NT2/D1 (cell line): ENCODE results near the gene C19orf38.
"Not testable (repeated sequence)": the region's sequence is repeated elsewhere in the genome, so short reads cannot be mapped to it uniquely, and the experiment has no call there.

Source experiments
- DNase-seq: peaks from one replicate; pipeline ENCODE4 v3.0.0-alpha.2; 2011; ENCODE audit warnings: low read depth, low spot score
- H3K27me3 ChIP-seq: 2 replicates; pipeline ENCODE4 v1.6.0; 2011; ENCODE audit warnings: mild to moderate bottlenecking; ENCODE audit not compliant: insufficient read length, insufficient read depth
- H3K36me3 ChIP-seq: 2 replicates; pipeline ENCODE4 v1.6.1; 2011; ENCODE audit warnings: mild to moderate bottlenecking, low read length, mixed read lengths; ENCODE audit not compliant: insufficient read depth, insufficient read length
- H3K4me1 ChIP-seq: 2 replicates; pipeline ENCODE4 v1.5.1; 2011; ENCODE audit not compliant: insufficient read depth, insufficient read length
- H3K4me3 ChIP-seq: 2 replicates; pipeline ENCODE4 v1.5.1; 2011; ENCODE audit warnings: low read depth; ENCODE audit not compliant: insufficient read length
- H3K9ac ChIP-seq: 2 replicates; pipeline ENCODE4 v1.6.0; 2011; ENCODE audit warnings: low read depth; ENCODE audit not compliant: insufficient read length
- H3K9me3 ChIP-seq: 2 replicates; pipeline ENCODE4 v1.5.1; 2011; ENCODE audit warnings: mild to moderate bottlenecking, low read length; ENCODE audit not compliant: insufficient read depth
- SUZ12 ChIP-seq: IDR thresholded peaks from 2 replicates; pipeline ENCODE4 v1.6.1; 2011; ENCODE audit not compliant: insufficient read length, insufficient read depth; ENCODE audit errors: extremely low read depth
- YY1 ChIP-seq: IDR thresholded peaks from 2 replicates; pipeline ENCODE4 v1.6.1; 2011; ENCODE audit not compliant: insufficient read length, insufficient read depth
- ZNF274 ChIP-seq: IDR thresholded peaks from 2 replicates; pipeline ENCODE4 v1.6.1; 2011; ENCODE audit warnings: mild to moderate bottlenecking, low read depth, low read length

Gene C19orf38

GRCh38 chr19:10874024-10874423 lies 25.8 kb downstream of the C19orf38 start:
- Histone ChIP-seq H3K4me1 (peaks cover 7% of the 10 kb centered on the region), H3K4me3 (no peak overlapping the region)

GRCh38 chr19:10876459-10877240 lies 28.4 kb downstream of the C19orf38 start:
- TF ChIP-seq YY1 (no peak), SUZ12 (no peak), ZNF274 (no peak)
- H3K4me1 ChIP-seq: peaks cover 20% of the 10 kb centered on the region
- H3K9ac ChIP-seq: no peak overlapping the region
- H3K36me3 ChIP-seq: peaks cover 31% of the 10 kb centered on the region
- H3K4me3 ChIP-seq: no peak overlapping the region
- DNase-seq: no peak
- H3K9me3 ChIP-seq: no peaks in the 10 kb centered on the region
- H3K27me3 ChIP-seq: no peaks in the 10 kb centered on the region

More at GRCh38 chr19:10874024-10874423, 25.8 kb downstream of the C19orf38 start:
- TF ChIP-seq YY1 (no peak), SUZ12 (no peak), ZNF274 (no peak)
- DNase-seq: no peak
- Histone ChIP-seq H3K9me3 (no peaks in the 10 kb centered on the region), H3K36me3 (peaks cover 24% of the 10 kb centered on the region), H3K9ac (no peak overlapping the region), H3K27me3 (no peaks in the 10 kb centered on the region)

DNA sequence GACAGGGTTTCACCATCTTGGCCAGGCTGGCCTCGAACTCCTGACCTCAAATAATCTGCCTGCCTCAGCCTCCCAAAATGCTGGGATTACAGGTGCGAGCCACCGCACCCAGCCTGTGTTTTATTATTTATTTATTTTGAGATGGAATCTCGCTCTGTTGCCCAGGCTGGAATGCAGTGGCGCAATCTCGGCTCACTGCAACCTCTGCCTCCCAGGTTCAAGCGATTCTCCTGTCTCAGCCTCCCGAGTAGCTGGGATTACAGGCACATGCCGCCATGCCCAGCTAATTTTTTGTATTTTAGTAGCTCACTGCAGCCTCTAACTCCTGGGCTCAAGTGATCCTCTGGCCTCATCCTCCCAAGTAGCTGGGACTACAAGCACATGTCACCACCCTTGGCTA lies 29.4 kb downstream of the C19orf38 start:
- H3K4me1 ChIP-seq: peaks cover 27% of the 10 kb centered on the region
- not testable (repeated sequence) for H3K4me3 ChIP-seq

GRCh38 chr19:10878253-10878652 lies 30.0 kb downstream of the C19orf38 start:
- Histone ChIP-seq H3K4me3 (no peak overlapping the region), H3K36me3 (peaks cover 38% of the 10 kb centered on the region), H3K9me3 (no peaks in the 10 kb centered on the region), H3K9ac (no peak overlapping the region), H3K27me3 (no peaks in the 10 kb centered on the region), H3K4me1 (peaks cover 33% of the 10 kb centered on the region)
- no peak for DNase-seq
- TF ChIP-seq SUZ12 (no peak), YY1 (no peak), ZNF274 (no peak)

More for the DNA sequence above, 29.4 kb downstream of the C19orf38 start:
- not testable (repeated sequence) for H3K9me3 ChIP-seq, H3K9ac ChIP-seq, DNase-seq, H3K27me3 ChIP-seq
- H3K36me3 ChIP-seq: peaks cover 31% of the 10 kb centered on the region

GRCh38 chr19:10881403-10882107 lies 33.3 kb downstream of the C19orf38 start:
- no peaks in the 10 kb centered on the region for H3K27me3 ChIP-seq
- TF ChIP-seq SUZ12 (no peak), YY1 (no peak), ZNF274 (no peak)
- peak overlapping the region; percentile 39 for H3K9ac ChIP-seq
- peaks cover 21% of the 10 kb centered on the region for H3K36me3 ChIP-seq
- H3K4me1 ChIP-seq: peaks cover 35% of the 10 kb centered on the region
- no peak overlapping the region for H3K4me3 ChIP-seq
- DNase-seq: no peak
- H3K9me3 ChIP-seq: no peaks in the 10 kb centered on the region

- TF ChIP-seq SUZ12 (no peak), ZNF274 (no peak), YY1 (no peak)
- H3K9me3 ChIP-seq: no peaks in the 10 kb centered on the region
- peaks cover 40% of the 10 kb centered on the region for H3K4me1 ChIP-seq
- H3K36me3 ChIP-seq: peaks cover 16% of the 10 kb centered on the region
- no peak for DNase-seq
- H3K4me3 ChIP-seq: no peak overlapping the region
- H3K9ac ChIP-seq: peak overlapping the region; percentile 39
- no peaks in the 10 kb centered on the region for H3K27me3 ChIP-seq
These were observed 33.9 kb downstream of the C19orf38 start for GRCh38 chr19:10882108-10882457.

- TF ChIP-seq ZNF274: no peak
- TF ChIP-seq SUZ12: no peak
- TF ChIP-seq YY1: no peak
- H3K4me3 ChIP-seq: no peak overlapping the region
- peaks cover 57% of the 10 kb centered on the region for H3K4me1 ChIP-seq
- H3K36me3 ChIP-seq: peaks cover 16% of the 10 kb centered on the region
- no peaks in the 10 kb centered on the region for H3K27me3 ChIP-seq
- H3K9ac ChIP-seq: no peak overlapping the region
- no peaks in the 10 kb centered on the region for H3K9me3 ChIP-seq
- DNase-seq: no peak
These were observed 36.1 kb downstream of the C19orf38 start for GRCh38 chr19:10884274-10884673.
